Endothelial cell of umbilical vein (primary cell): ENCODE measurements around the gene PLA2G4F.

Experiments
- EZH2 ChIP-seq: IDR thresholded peaks from 2 replicates; pipeline ENCODE4 v1.6.1; 2012; ENCODE audit warnings: borderline replicate concordance, low read depth, mild to moderate bottlenecking, moderate library complexity, low read length, inconsistent platforms; ENCODE audit not compliant: severe bottlenecking
- POLR2A ChIP-seq: IDR thresholded peaks from 2 replicates; pipeline ENCODE4 v1.6.1; 2012; ENCODE audit warnings: low read depth, mild to moderate bottlenecking, control low read depth, low read length
- TF ChIP-seq, protein P1 (sequence below), 2 donors: IDR thresholded peaks; 1 replicate in 1 of 2; 2 replicates in 1 of 2; pipeline ENCODE4 v1.5.1; 2011; ENCODE audit warnings: low read length in 2 of 2, mild to moderate bottlenecking in 2 of 2, moderate library complexity in 2 of 2, control low read depth in 1 of 2, inconsistent platforms in 1 of 2, low read depth in 1 of 2; ENCODE audit not compliant: insufficient read depth in 1 of 2; ENCODE audit errors: extremely low read depth in 1 of 2

GRCh38 chr15:42090370-42090769, 66.1 kb downstream of the PLA2G4F start:
- no peak for TF ChIP-seq POLR2A
- TF ChIP-seq EZH2, result no peak
- TF ChIP-seq, protein P1, sequence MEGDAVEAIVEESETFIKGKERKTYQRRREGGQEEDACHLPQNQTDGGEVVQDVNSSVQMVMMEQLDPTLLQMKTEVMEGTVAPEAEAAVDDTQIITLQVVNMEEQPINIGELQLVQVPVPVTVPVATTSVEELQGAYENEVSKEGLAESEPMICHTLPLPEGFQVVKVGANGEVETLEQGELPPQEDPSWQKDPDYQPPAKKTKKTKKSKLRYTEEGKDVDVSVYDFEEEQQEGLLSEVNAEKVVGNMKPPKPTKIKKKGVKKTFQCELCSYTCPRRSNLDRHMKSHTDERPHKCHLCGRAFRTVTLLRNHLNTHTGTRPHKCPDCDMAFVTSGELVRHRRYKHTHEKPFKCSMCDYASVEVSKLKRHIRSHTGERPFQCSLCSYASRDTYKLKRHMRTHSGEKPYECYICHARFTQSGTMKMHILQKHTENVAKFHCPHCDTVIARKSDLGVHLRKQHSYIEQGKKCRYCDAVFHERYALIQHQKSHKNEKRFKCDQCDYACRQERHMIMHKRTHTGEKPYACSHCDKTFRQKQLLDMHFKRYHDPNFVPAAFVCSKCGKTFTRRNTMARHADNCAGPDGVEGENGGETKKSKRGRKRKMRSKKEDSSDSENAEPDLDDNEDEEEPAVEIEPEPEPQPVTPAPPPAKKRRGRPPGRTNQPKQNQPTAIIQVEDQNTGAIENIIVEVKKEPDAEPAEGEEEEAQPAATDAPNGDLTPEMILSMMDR (IDR thresholded peaks at IDR 0.05; ENCODE audit: extremely low read depth in 1 of 2, insufficient read depth in 1 of 2, low read depth in 1 of 2, low read length in 2 of 2), result no peak
